A673 (cell line): ENCODE measurements around the gene CCSER1.

Experiments
- EZH2 ChIP-seq: fragments of 200-600 bp; sonication (generic); IDR thresholded peaks from 2 replicates; pipeline ENCODE4 v1.6.1; 2017; ENCODE audit warnings: borderline replicate concordance, low read depth, mild to moderate bottlenecking, mixed read lengths, antibody characterized with exemption, low read length; ENCODE audit not compliant: poor library complexity, severe bottlenecking
- TF ChIP-seq, protein P1 (sequence below): fragments of 300-800, 200-600 bp; sonication (generic); conservative IDR thresholded peaks from 2 replicates; pipeline ENCODE4 v1.5.1; 2017; ENCODE audit warnings: low read depth, mild to moderate bottlenecking, antibody characterized with exemption, low read length, moderate library complexity, mixed read lengths

DNA sequence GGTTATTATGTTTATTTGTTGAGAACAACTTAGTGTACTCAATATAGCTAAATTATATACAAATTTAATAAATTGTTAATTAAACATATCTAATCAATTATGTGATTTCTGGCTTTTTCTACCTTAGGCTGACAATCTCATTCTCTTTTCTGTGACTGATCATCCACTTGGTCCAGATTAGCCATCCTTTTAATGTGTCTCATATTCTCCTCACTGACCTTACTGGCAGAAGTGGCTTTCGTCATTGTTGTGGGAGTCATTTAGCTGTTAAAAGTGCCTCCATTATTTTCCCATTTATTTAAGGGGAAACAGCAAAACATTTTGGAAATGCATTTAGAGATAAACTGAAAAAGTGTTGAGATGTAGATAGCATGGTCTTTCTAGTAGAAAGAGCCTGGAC, 172.2 kb downstream of the CCSER1 start:
- TF ChIP-seq, protein P1, sequence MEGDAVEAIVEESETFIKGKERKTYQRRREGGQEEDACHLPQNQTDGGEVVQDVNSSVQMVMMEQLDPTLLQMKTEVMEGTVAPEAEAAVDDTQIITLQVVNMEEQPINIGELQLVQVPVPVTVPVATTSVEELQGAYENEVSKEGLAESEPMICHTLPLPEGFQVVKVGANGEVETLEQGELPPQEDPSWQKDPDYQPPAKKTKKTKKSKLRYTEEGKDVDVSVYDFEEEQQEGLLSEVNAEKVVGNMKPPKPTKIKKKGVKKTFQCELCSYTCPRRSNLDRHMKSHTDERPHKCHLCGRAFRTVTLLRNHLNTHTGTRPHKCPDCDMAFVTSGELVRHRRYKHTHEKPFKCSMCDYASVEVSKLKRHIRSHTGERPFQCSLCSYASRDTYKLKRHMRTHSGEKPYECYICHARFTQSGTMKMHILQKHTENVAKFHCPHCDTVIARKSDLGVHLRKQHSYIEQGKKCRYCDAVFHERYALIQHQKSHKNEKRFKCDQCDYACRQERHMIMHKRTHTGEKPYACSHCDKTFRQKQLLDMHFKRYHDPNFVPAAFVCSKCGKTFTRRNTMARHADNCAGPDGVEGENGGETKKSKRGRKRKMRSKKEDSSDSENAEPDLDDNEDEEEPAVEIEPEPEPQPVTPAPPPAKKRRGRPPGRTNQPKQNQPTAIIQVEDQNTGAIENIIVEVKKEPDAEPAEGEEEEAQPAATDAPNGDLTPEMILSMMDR = no peak
- no peak for TF ChIP-seq EZH2
